ENCODE results near the gene HPS4.
"Not testable (repeated sequence)": the region's sequence is repeated elsewhere in the genome, so short reads cannot be mapped to it uniquely, and the experiment has no call there.

Gene HPS4

GRCh38 chr22:26439559-26439958 is 44.0 kb downstream of the HPS4 start:
- DNase-seq = no peak

- DNase-seq = not testable (repeated sequence)
These were observed 44.8 kb downstream of the HPS4 start for GRCh38 chr22:26438776-26439175.

GRCh38 chr22:26437694-26438392 is 45.7 kb downstream of the HPS4 start:
- DNase-seq = no peak

- no peak for DNase-seq
These were observed 46.6 kb downstream of the HPS4 start for GRCh38 chr22:26436903-26437515.

GRCh38 chr22:26435327-26436093 is 48.1 kb downstream of the HPS4 start:
- no peak for DNase-seq

- DNase-seq = no peak
These were observed 49.8 kb downstream of the HPS4 start for GRCh38 chr22:26433805-26434204.

- DNase-seq = no peak
These were observed 50.8 kb downstream of the HPS4 start for GRCh38 chr22:26432619-26433311.

GRCh38 chr22:26431261-26431995 is 52.2 kb downstream of the HPS4 start:
- DNase-seq = no peak

GRCh38 chr22:26430600-26430999 is 53.0 kb downstream of the HPS4 start:
- no peak for DNase-seq

GRCh38 chr22:26429458-26430286 is 53.9 kb downstream of the HPS4 start:
- no peak for DNase-seq

GRCh38 chr22:26428515-26429457 is 54.8 kb downstream of the HPS4 start, which contains the start of gene ASPHD2:
TSS of gene ASPHD2 (plus strand) at chr22:26429260. CDS start at chr22:26433616, 4,356 bp downstream.
- DNase-seq = peak; percentile 82

GRCh38 chr22:26426924-26427323 is 56.7 kb downstream of the HPS4 start:
- no peak for DNase-seq

GRCh38 chr22:26418620-26419019 is 65.0 kb downstream of the HPS4 start:
- no peak for DNase-seq

DNA sequence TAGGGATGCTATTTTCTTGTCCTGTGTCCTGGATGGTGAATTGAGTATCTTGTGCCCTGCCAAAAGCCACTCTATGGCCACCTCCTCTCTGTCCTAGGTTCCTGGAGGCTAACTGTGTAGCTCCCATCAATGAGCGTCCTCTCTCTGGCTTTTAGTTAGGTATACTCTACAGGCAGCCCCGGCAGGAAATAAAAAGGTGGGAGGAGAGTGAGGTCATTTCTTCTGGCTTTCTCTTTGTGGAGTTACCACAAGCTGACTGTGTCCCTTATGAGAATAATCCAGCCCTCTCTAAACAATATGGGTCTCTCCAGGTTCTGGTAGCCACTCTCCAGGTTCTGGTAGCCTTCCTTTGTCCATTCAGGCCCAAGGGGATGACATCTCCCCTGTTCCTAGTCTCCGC is 66.2 kb downstream of the HPS4 start:
- DNase-seq = no peak

GRCh38 chr22:26416670-26417276 is 66.8 kb downstream of the HPS4 start:
- DNase-seq = no peak

DNA sequence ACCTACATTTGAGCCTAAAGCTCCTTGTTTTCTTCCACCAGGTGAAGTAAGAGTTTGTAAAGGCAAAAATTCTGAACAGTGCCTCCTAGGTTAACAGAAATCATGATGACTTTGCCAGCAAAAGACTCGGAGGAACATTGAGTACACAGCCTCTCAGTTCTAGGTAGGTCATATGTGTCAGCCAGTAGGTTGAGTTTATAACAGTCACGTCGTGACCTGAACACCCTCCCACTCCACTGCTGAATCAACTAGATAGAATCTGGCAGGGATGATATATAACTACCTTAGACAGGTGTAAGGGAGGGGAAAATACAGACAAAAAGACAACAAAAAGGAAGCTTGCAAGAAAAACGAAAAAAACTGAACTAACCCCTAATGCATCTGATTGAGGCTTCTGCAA is 67.3 kb downstream of the HPS4 start:
- no peak for DNase-seq

DNA sequence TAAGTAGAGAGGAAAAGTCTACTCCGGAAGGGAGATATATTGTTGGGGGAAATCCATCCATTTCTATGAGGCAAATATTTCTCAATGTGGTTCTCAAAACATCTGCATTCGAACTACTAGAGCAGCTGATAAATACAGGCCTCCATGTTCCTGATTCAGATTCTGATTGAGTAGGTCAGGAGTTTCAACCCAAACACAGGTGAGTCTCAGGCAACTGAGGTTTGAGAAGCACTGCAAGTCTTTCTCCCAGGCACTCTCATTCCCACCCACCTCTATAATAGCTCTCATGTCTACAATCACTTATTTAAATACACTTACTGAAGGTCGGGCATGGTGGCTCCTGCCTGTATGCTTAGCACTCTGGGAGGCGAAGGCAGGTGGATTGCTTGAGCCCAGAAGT is 69.2 kb downstream of the HPS4 start:
- no peak for DNase-seq

DNA sequence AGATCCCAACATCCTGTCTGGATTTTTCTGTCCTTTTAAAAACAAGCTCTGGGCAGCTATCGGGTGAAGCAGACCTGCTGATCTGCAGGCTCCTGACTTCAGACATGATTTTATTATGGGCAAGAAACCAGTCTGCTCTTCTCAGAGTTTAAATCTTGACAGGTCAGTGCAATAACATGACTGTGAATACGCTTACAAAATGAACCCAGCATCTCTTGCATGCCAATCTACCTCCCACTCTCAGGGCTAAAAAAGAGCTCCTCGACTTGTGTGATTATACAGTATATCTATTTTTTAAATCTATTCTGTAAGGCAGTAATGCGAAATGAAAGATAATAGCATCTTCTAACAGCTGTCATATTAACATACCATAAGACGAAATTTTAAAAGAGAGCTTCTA is 73.2 kb downstream of the HPS4 start:
- no peak for DNase-seq

DNA sequence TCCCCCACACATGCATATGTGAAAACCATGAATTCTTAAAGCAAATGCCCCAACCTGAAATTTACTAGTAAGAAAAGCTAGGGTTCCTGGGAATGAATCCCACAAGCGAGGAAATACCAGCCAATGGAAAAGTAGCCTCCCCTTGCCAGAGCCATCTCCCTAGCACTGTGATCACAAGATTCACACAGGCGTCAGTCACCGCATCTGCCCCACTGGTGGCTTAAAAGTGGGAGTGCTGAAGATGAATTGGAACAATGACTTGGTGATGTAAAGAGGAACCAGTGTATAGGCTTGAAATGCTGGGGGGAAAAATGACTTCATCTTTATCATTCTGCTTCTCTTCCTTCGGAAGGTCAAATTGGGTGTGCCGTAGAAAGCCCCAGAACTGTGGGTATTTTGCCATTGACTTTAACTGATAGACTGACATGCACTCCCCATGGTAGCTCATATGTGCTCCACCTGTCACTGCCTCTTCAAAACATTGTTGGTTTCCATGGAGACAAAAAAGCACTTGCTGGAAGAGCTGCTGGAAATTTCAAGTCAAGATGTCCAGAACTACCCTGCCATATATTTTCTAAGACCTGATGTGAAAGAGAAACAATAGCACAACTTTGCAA is 73.8 kb downstream of the HPS4 start:
- DNase-seq = no peak
